Colonic mucosa (tissue), 4 donors: ENCODE results near the gene RHBDD1. TPM values are rescaled to one million over a fixed set of nuclear protein-coding genes. Genes with fewer than 3 reads are reported as not detected.

Experiments used
- DNase-seq: peaks from one replicate; pipeline ENCODE4 v3.0.0-alpha.2; 2020
- H3K27ac ChIP-seq: fragments of 200-600 bp; one replicate; pipeline ENCODE4 v1.8.0; 2021
- H3K27me3 ChIP-seq: fragments of 200-600 bp; one replicate; pipeline ENCODE4 v1.8.0; 2021
- H3K36me3 ChIP-seq: fragments of 200-600 bp; one replicate; pipeline ENCODE4 v1.8.0; 2021
- H3K4me1 ChIP-seq: fragments of 200-600 bp; one replicate; pipeline ENCODE4 v1.8.0; 2021; ENCODE audit warnings: mild to moderate bottlenecking
- H3K4me3 ChIP-seq: fragments of 200-600 bp; one replicate; pipeline ENCODE4 v1.8.0; 2021
- H3K9ac ChIP-seq, 2 donors: one replicate each; pipeline ENCODE4 v1.7.0; 2013; ENCODE audit warnings: control low read depth in 2 of 2, low read depth in 2 of 2, low read length in 2 of 2
- H3K9me3 ChIP-seq: fragments of 200-600 bp; one replicate; pipeline ENCODE4 v1.8.0; 2021
- intact Hi-C: fragments of 100-400 bp; cut with DNase I; formaldehyde crosslinking; loops from one replicate; pipeline ENCODE4 v1.14.1; 2022
- total RNA-seq, 2 donors: library from RNA; stranded (reverse); fragmentation: NEBNext Ultra II Directional in 1 of 2; extraction: Animal tissue kit (Norgen Biotek cat#: 25700) in 1 of 2; gene quantifications; one replicate each; pipeline ENCODE4 v1.2.1, GENCODE V29; 2021
- TF ChIP-seq, protein P1 (sequence below): fragments of 200-600 bp; IDR thresholded peaks from one replicate; pipeline ENCODE4 v1.8.0; 2022; ENCODE audit warnings: antibody characterized with exemption, mild to moderate bottlenecking
- donor health status: healthy.
- donor health status: DM: no; HTN: no; CAD: no.
- donor health status: DM: no; HTN: no; CAD: no.

Gene RHBDD1
- total RNA-seq, 2 donors from 2014 or later, result 29.9 to 31.7 TPM

DNA sequence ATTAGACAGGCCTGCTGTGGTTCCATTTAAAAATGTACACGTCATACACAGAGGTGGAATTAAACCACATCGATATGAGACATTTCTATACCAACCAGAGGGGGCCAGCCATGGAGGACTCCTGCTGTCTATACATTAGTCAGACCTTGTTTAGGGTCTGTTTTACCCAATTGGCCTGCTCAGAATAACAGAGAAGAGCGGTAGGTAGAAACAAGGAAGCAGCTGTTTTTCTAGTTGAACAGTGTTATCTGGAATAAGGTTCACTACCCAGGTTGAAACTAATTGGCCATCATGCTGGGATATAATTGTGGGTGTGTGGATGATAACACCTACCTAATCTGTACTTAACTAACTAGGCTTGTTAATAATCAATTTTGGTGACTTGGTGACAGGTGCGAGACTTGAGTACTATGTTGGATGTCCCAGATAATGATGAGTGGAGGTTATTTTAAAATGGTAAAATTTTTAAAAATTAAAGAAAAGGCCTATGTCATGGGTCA lies 47.5 kb downstream of the RHBDD1 start:
- Histone ChIP-seq H3K27me3 (no peaks in the 10 kb centered on the region), H3K9me3 (no peaks in the 10 kb centered on the region), H3K4me1 (no peaks in the 10 kb centered on the region), H3K4me3 (no peak overlapping the region), H3K9ac (no peak overlapping the region), H3K27ac (no peak overlapping the region), H3K36me3 (no peaks in the 10 kb centered on the region)
- TF ChIP-seq, protein P1, sequence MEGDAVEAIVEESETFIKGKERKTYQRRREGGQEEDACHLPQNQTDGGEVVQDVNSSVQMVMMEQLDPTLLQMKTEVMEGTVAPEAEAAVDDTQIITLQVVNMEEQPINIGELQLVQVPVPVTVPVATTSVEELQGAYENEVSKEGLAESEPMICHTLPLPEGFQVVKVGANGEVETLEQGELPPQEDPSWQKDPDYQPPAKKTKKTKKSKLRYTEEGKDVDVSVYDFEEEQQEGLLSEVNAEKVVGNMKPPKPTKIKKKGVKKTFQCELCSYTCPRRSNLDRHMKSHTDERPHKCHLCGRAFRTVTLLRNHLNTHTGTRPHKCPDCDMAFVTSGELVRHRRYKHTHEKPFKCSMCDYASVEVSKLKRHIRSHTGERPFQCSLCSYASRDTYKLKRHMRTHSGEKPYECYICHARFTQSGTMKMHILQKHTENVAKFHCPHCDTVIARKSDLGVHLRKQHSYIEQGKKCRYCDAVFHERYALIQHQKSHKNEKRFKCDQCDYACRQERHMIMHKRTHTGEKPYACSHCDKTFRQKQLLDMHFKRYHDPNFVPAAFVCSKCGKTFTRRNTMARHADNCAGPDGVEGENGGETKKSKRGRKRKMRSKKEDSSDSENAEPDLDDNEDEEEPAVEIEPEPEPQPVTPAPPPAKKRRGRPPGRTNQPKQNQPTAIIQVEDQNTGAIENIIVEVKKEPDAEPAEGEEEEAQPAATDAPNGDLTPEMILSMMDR, result no peak
- intact Hi-C loops, result no loop called here
- no peak for DNase-seq

DNA sequence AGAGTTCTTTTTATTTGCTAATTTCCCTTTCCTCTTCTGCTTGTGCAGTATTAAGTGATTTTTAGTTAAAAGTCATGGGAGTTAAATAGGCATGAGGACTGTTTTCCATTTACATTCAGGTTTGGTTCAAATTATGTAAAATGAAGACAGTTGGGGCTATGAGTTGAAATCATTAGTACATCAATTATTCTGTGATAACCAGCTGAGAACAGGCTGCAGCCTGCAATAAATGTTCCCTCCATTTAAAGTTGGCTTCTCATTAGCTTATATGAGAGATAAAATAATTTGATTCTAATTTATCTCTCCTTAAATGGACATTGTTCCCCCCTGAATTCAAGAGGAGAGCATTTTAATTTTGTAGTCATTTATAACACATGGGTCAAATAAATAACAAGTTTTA lies 48.3 kb downstream of the RHBDD1 start:
- DNase-seq, result no peak
- TF ChIP-seq, protein P1, result no peak
- Histone ChIP-seq H3K9me3 (no peaks in the 10 kb centered on the region), H3K4me1 (no peaks in the 10 kb centered on the region), H3K27me3 (no peaks in the 10 kb centered on the region), H3K4me3 (no peak overlapping the region), H3K27ac (no peak overlapping the region), H3K9ac (no peak overlapping the region), H3K36me3 (no peaks in the 10 kb centered on the region)
- intact Hi-C loops, result no loop called here

DNA sequence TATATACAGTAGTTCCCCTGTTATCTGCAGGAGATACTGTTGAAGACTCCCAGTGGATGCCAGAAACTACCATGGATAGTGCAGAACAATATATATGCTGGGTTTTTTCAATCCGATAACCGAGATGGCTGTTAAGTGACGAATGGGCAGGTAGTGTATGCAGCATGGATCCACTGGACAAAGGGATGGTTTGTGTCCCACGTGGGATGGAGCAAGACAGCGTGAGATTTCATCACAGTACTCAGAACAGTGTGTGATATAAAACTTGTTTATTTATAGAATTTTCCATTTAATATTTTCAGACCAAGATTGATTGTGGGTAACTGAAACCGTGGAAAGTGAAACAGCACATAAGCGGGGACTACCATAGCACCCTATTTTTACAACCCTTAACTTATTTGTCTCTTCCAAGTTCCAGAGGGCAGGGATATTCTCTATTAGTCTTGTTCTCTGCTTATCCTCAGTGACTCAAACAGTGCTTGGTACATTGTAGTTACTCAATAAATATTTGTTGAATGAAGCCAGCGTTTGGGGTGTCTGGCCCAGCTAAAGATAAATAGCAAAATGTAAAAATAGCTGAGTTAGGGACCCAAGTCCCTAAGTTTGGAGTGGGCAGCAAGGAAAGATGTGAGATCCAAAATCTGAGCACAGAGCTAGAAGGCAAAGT lies 50.0 kb downstream of the RHBDD1 start:
- H3K36me3 ChIP-seq, result no peaks in the 10 kb centered on the region
- intact Hi-C loops, result no loop called here
- no peak overlapping the region for H3K9ac ChIP-seq
- H3K27me3 ChIP-seq, result no peaks in the 10 kb centered on the region
- TF ChIP-seq, protein P1, result no peak
- H3K9me3 ChIP-seq, result no peaks in the 10 kb centered on the region
- H3K4me3 ChIP-seq, result no peak overlapping the region
- DNase-seq, result no peak
- H3K27ac ChIP-seq, result no peak overlapping the region
- no peaks in the 10 kb centered on the region for H3K4me1 ChIP-seq

DNA sequence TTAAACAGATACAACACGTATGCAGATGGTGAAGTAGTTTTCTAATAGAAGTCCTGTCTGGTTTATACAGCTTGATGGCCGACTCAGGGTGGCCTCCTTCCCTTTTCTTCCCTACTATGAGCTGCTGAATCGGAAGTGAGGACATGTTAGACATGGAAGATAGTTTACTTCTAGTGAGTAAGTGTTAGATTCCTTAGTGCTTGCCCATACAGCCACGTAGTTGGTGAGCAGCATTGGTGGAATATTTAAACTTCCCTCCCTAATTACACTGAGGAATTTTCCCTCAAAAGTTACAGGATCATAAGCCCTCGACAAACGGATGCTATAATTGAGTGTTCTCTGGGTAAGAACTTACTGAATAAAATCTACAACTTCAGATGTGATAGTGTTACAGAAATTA lies 52.1 kb downstream of the RHBDD1 start:
- no peaks in the 10 kb centered on the region for H3K9me3 ChIP-seq
- no peaks in the 10 kb centered on the region for H3K27me3 ChIP-seq
- DNase-seq, result no peak
- no peak overlapping the region for H3K27ac ChIP-seq
- TF ChIP-seq, protein P1, result no peak
- no peaks in the 10 kb centered on the region for H3K36me3 ChIP-seq
- intact Hi-C loops, result no loop called here
- H3K4me1 ChIP-seq, result no peaks in the 10 kb centered on the region
- no peak overlapping the region for H3K4me3 ChIP-seq
- no peak overlapping the region for H3K9ac ChIP-seq

DNA sequence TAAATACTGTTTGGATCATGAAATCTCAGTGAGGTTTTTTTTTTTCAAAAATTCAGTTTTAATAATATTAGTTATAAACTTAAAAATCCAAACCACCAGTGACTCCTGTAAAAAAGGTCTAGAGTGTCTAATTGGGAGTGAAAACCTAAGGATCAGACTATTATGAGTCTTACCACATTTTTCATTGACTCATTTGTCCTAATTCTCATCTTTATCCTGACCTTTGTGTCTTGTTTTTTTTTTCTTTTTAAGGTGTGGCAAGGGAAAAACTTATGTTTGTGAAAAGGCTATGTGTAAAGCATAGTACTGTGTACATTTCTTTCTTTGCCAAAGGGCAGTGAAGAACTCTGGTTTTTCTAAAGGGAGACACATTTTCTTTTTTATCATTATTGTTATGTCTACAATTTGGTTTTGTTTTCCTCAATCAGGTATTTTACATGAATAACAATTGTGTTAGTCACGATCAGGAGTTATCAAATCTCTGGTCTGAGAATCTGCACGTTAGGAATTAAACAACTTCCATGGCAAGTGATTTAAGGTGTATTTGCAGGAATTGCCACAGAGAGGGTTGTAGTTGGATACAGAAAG lies 52.6 kb downstream of the RHBDD1 start:
- Histone ChIP-seq H3K36me3 (no peaks in the 10 kb centered on the region), H3K4me1 (no peaks in the 10 kb centered on the region), H3K9me3 (no peaks in the 10 kb centered on the region), H3K27ac (no peak overlapping the region), H3K27me3 (no peaks in the 10 kb centered on the region), H3K4me3 (no peak overlapping the region), H3K9ac (no peak overlapping the region)
- no peak for DNase-seq
- TF ChIP-seq, protein P1, result no peak
- intact Hi-C loops, result no loop called here
